A673 (cell line): ENCODE data around the gene TSPAN5.

Experiments used
- EZH2 ChIP-seq: fragments of 200-600 bp; sonication (generic); IDR thresholded peaks from 2 replicates; pipeline ENCODE4 v1.6.1; 2017; ENCODE audit warnings: borderline replicate concordance, low read depth, mild to moderate bottlenecking, mixed read lengths, antibody characterized with exemption, low read length; ENCODE audit not compliant: poor library complexity, severe bottlenecking
- TF ChIP-seq, protein P1 (sequence below): fragments of 300-800, 200-600 bp; sonication (generic); conservative IDR thresholded peaks from 2 replicates; pipeline ENCODE4 v1.5.1; 2017; ENCODE audit warnings: low read depth, mild to moderate bottlenecking, antibody characterized with exemption, low read length, moderate library complexity, mixed read lengths

- TF ChIP-seq, protein P1, sequence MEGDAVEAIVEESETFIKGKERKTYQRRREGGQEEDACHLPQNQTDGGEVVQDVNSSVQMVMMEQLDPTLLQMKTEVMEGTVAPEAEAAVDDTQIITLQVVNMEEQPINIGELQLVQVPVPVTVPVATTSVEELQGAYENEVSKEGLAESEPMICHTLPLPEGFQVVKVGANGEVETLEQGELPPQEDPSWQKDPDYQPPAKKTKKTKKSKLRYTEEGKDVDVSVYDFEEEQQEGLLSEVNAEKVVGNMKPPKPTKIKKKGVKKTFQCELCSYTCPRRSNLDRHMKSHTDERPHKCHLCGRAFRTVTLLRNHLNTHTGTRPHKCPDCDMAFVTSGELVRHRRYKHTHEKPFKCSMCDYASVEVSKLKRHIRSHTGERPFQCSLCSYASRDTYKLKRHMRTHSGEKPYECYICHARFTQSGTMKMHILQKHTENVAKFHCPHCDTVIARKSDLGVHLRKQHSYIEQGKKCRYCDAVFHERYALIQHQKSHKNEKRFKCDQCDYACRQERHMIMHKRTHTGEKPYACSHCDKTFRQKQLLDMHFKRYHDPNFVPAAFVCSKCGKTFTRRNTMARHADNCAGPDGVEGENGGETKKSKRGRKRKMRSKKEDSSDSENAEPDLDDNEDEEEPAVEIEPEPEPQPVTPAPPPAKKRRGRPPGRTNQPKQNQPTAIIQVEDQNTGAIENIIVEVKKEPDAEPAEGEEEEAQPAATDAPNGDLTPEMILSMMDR, result no peak
- no peak for TF ChIP-seq EZH2
Observed at GRCh38 chr4:98583265-98583664, 75.1 kb downstream of the TSPAN5 start.
